ENCODE data around the gene DNAJB6. TPM values are rescaled to one million over a fixed set of nuclear protein-coding genes. Genes with fewer than 3 reads are reported as not detected.
"Not testable (repeated sequence)": the region's sequence is repeated elsewhere in the genome, so short reads cannot be mapped to it uniquely, and the experiment has no call there.

DNAJB6 gene
- total RNA-seq, 2 experiments from 2014 or later = 69.3 to 74.9 TPM

- H3K36me3 Mint-ChIP-seq (ENCODE audit: low read depth); H3K27ac Mint-ChIP-seq; POLR2A ChIA-PET; ATAC-seq; H3K4me3 Mint-ChIP-seq; H3K4me1 Mint-ChIP-seq (ENCODE audit: low read depth); H3K9me3 Mint-ChIP-seq (ENCODE audit: insufficient read depth); DNase-seq: not testable (repeated sequence)
- peaks cover 28% of the 10 kb centered on the region for H3K27me3 Mint-ChIP-seq (ENCODE audit: low read depth)
- CTCF ChIA-PET = interaction anchor here (0.7 to 1.2 kb wide), 3 partner anchors 9 to 57 kb away, joined by 3 to 4 read pairs (median 3); no protein-coding TSS in a partner anchor
Measured at GRCh38 chr7:157331049-157331448, 5.8 kb upstream of the DNAJB6 start.

DNA sequence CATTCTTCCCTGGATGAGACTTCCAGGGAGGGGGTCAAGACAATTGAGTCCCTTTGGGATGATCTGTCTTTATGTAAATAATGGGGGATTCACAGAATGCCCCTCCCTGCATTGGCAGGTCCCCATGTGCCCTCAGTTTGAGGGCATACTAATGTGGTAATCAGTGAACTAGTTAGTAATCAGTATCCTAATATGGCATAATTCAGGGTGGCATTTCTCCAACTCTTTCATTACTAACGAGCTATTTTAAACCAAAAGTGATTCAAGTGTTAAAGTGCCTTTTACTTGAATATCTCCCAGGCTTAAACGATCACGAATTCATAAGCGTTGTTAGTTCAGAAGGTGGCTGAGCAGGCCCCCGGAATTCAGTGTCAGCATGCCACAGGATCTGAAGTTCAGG is 1.6 kb upstream of the DNAJB6 start:
- peaks cover 27% of the 10 kb centered on the region for H3K27me3 Mint-ChIP-seq (ENCODE audit: low read depth)
- CTCF ChIA-PET = interaction anchor here (1.3 to 1.9 kb wide), 2 partner anchors 52 to 62 kb away, joined by 5 read pairs; no protein-coding TSS in a partner anchor
- ATAC-seq = no peak
- no peak for DNase-seq
- H3K4me1 Mint-ChIP-seq (ENCODE audit: low read depth) = peaks cover 29% of the 10 kb centered on the region
- H3K4me3 Mint-ChIP-seq = peak overlapping the region; percentile 94
- peaks cover 24% of the 10 kb centered on the region for H3K36me3 Mint-ChIP-seq (ENCODE audit: low read depth)
- no peaks in the 10 kb centered on the region for H3K9me3 Mint-ChIP-seq (ENCODE audit: insufficient read depth)
- POLR2A ChIA-PET = interaction anchor here (1.8 kb wide), 1 partner anchor 12 kb away, joined by 5 read pairs; no protein-coding TSS in a partner anchor
- H3K27ac Mint-ChIP-seq = no peak overlapping the region

- Mint-ChIP-seq H3K27ac (peak overlapping the region; percentile 99), H3K4me3 (peak overlapping the region; percentile 94), H3K27me3 (ENCODE audit: low read depth) (peaks cover 26% of the 10 kb centered on the region), H3K4me1 (ENCODE audit: low read depth) (peaks cover 32% of the 10 kb centered on the region), H3K9me3 (ENCODE audit: insufficient read depth) (no peaks in the 10 kb centered on the region), H3K36me3 (ENCODE audit: low read depth) (peaks cover 24% of the 10 kb centered on the region)
- no peak for ATAC-seq
- POLR2A ChIA-PET = interaction anchor here (4.4 kb wide), 1 partner anchor 34 kb away, joined by 30 read pairs; no protein-coding TSS in a partner anchor
- CTCF ChIA-PET = interaction anchor here (1.9 kb wide), 1 partner anchor 51 kb away, joined by 5 read pairs; no protein-coding TSS in a partner anchor
- DNase-seq = no peak
Measured at GRCh38 chr7:157335991-157336382, 817 bp upstream of the DNAJB6 start.

DNA sequence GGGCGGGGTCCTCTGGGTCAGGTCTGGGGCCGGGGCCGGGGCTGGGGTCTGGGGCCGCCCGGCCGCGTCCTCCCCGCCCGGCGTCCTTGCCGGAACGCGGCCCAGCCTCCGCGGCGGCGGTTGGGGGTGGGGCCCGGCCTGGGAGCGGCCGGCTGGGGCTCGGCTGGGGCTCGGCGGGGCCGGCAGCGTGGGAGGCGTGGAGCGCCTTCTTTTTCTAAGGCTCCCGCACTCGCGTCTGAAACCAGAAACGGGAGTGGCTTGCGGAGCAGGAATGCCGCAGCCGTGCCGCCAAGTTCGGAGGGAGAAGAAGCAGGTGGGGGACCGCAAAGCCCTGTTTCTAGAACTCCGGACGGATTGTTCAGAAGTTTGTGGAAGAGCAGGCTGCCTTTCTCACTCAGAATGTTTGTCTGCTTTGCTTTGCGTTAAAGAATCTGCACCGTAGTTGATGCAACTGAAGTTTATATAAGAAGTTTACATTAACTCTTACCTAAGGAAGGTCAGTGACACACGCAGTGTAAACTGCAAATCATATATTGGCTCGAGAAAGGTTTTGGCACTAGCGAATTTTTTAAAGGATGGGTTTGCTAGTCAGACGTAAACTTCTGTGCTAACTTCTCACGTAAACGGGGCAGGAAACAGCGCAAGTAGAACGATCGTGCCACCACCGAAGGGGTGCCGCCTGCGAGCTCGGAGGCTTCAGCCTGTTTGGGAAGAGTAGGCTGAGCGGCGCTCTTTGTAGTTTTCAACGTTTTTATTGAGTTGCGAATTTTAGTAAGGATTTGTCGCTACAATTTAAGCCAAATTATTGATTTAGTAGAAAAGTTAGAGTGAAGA is 729 bp downstream of the DNAJB6 start:
- Mint-ChIP-seq H3K27me3 (ENCODE audit: low read depth) (peaks cover 18% of the 10 kb centered on the region), H3K27ac (peak overlapping the region; percentile 94), H3K4me1 (ENCODE audit: low read depth) (peaks cover 39% of the 10 kb centered on the region), H3K9me3 (ENCODE audit: insufficient read depth) (no peaks in the 10 kb centered on the region), H3K36me3 (ENCODE audit: low read depth) (peaks cover 28% of the 10 kb centered on the region), H3K4me3 (peak overlapping the region; percentile 97)
- ChIA-PET POLR2A (interaction anchor here (0.6 to 4.4 kb wide), 5 partner anchors 9 to 36 kb away, joined by 3 to 30 read pairs (median 3); no protein-coding TSS in a partner anchor), CTCF (interaction anchor here (0.6 to 2.5 kb wide), 16 partner anchors 9 to 364 kb away, joined by 3 to 26 read pairs (median 4); no protein-coding TSS in a partner anchor)
- DNase-seq = peak; percentile 73
- peak; percentile 66 for ATAC-seq

GRCh38 chr7:157339777-157340677 is 3.2 kb downstream of the DNAJB6 start:
- POLR2A ChIA-PET = interaction anchor here (0.9 to 4.4 kb wide), 3 partner anchors 12 to 50 kb away, joined by 3 to 30 read pairs (median 3); no protein-coding TSS in a partner anchor
- ATAC-seq = no peak
- peak; percentile 80 for DNase-seq
- Mint-ChIP-seq H3K27me3 (ENCODE audit: low read depth) (peaks cover 3% of the 10 kb centered on the region), H3K27ac (peak overlapping the region; percentile 36), H3K9me3 (ENCODE audit: insufficient read depth) (no peaks in the 10 kb centered on the region), H3K36me3 (ENCODE audit: low read depth) (peaks cover 34% of the 10 kb centered on the region), H3K4me3 (peak overlapping the region; percentile 51), H3K4me1 (ENCODE audit: low read depth) (peaks cover 44% of the 10 kb centered on the region)
- CTCF ChIA-PET = interaction anchor here (0.8 to 2.5 kb wide), 14 partner anchors 9 to 113 kb away, joined by 3 to 26 read pairs (median 4); no protein-coding TSS in a partner anchor

GRCh38 chr7:157347217-157347904 is 10.6 kb downstream of the DNAJB6 start:
- peaks cover 15% of the 10 kb centered on the region for H3K36me3 Mint-ChIP-seq (ENCODE audit: low read depth)
- ChIA-PET POLR2A (interaction anchor here (0.8 to 1.4 kb wide), 2 partner anchors 9 to 206 kb away, joined by 3 read pairs; no protein-coding TSS in a partner anchor), CTCF (no interaction called here)
- H3K9me3 Mint-ChIP-seq (ENCODE audit: insufficient read depth) = no peaks in the 10 kb centered on the region
- no peaks in the 10 kb centered on the region for H3K27me3 Mint-ChIP-seq (ENCODE audit: low read depth)
- no peak overlapping the region for H3K27ac Mint-ChIP-seq
- peaks cover 51% of the 10 kb centered on the region for H3K4me1 Mint-ChIP-seq (ENCODE audit: low read depth)
- ATAC-seq (peak; percentile 21), DNase-seq (no peak)
- H3K4me3 Mint-ChIP-seq = no peak overlapping the region

GRCh38 chr7:157348548-157348947 is 11.7 kb downstream of the DNAJB6 start:
- DNase-seq = no peak
- peaks cover 10% of the 10 kb centered on the region for H3K36me3 Mint-ChIP-seq (ENCODE audit: low read depth)
- H3K27ac Mint-ChIP-seq = no peak overlapping the region
- no peak overlapping the region for H3K4me3 Mint-ChIP-seq
- no peaks in the 10 kb centered on the region for H3K27me3 Mint-ChIP-seq (ENCODE audit: low read depth)
- POLR2A ChIA-PET = interaction anchor here (1.4 kb wide), 1 partner anchor 10 kb away, joined by 3 read pairs; no protein-coding TSS in a partner anchor
- ATAC-seq = no peak
- no peaks in the 10 kb centered on the region for H3K9me3 Mint-ChIP-seq (ENCODE audit: insufficient read depth)
- CTCF ChIA-PET = no interaction called here
- peaks cover 55% of the 10 kb centered on the region for H3K4me1 Mint-ChIP-seq (ENCODE audit: low read depth)

- Mint-ChIP-seq H3K36me3 (ENCODE audit: low read depth) (peaks cover 22% of the 10 kb centered on the region), H3K27ac (peak overlapping the region; percentile 25), H3K4me1 (ENCODE audit: low read depth) (peaks cover 67% of the 10 kb centered on the region), H3K27me3 (ENCODE audit: low read depth) (no peaks in the 10 kb centered on the region), H3K4me3 (no peak overlapping the region), H3K9me3 (ENCODE audit: insufficient read depth) (no peaks in the 10 kb centered on the region)
- ChIA-PET CTCF (no interaction called here), POLR2A (no interaction called here)
- DNase-seq (no peak), ATAC-seq (no peak)
Measured at GRCh38 chr7:157352516-157352915, 15.7 kb downstream of the DNAJB6 start.

- ChIA-PET POLR2A (no interaction called here), CTCF (no interaction called here)
- H3K4me3 Mint-ChIP-seq = no peak overlapping the region
- H3K9me3 Mint-ChIP-seq (ENCODE audit: insufficient read depth) = no peaks in the 10 kb centered on the region
- H3K27me3 Mint-ChIP-seq (ENCODE audit: low read depth) = no peaks in the 10 kb centered on the region
- peaks cover 65% of the 10 kb centered on the region for H3K4me1 Mint-ChIP-seq (ENCODE audit: low read depth)
- DNase-seq (no peak), ATAC-seq (no peak)
- peaks cover 45% of the 10 kb centered on the region for H3K36me3 Mint-ChIP-seq (ENCODE audit: low read depth)
- peak overlapping the region; percentile 19 for H3K27ac Mint-ChIP-seq
Measured at GRCh38 chr7:157355784-157356511, 19.1 kb downstream of the DNAJB6 start.

- POLR2A ChIA-PET = interaction anchor here (1.2 kb wide), 1 partner anchor 11 kb away, joined by 3 read pairs; no protein-coding TSS in a partner anchor
- no peak for DNase-seq
- no peak for ATAC-seq
- no peaks in the 10 kb centered on the region for H3K27me3 Mint-ChIP-seq (ENCODE audit: low read depth)
- H3K4me3 Mint-ChIP-seq = no peak overlapping the region
- H3K27ac Mint-ChIP-seq = peak overlapping the region; percentile 78
- CTCF ChIA-PET = interaction anchor here (1.5 kb wide), 1 partner anchor 19 kb away, joined by 3 read pairs; no protein-coding TSS in a partner anchor
- H3K4me1 Mint-ChIP-seq (ENCODE audit: low read depth) = peaks cover 52% of the 10 kb centered on the region
- peaks cover 48% of the 10 kb centered on the region for H3K36me3 Mint-ChIP-seq (ENCODE audit: low read depth)
- no peaks in the 10 kb centered on the region for H3K9me3 Mint-ChIP-seq (ENCODE audit: insufficient read depth)
Measured at GRCh38 chr7:157357129-157358040, 20.6 kb downstream of the DNAJB6 start.

Data from activated CD8-positive, alpha-beta T cell treated with anti-CD3 and anti-CD28 coated beads, Interleukin-2, amount 10 ng/mL, durations not matched to agents 7 days and 5 days (primary cell).